ENCODE data around the gene LY6G6C. TPM values are rescaled to one million over a fixed set of nuclear protein-coding genes. Genes with fewer than 3 reads are reported as not detected.
"Not testable (repeated sequence)": the region's sequence is repeated elsewhere in the genome, so short reads cannot be mapped to it uniquely, and the experiment has no call there.

LY6G6C gene
- total RNA-seq, 1 experiment from 2014 or later = not detected

- H3K9me3 ChIP-seq = no peaks in the 10 kb centered on the region
Observed at GRCh38 chr6:31718265-31718664, 3.3 kb downstream of the LY6G6C start.

GRCh38 chr6:31717499-31718222 lies 3.9 kb downstream of the LY6G6C start:
- Histone ChIP-seq H3K27me3 (no peaks in the 10 kb centered on the region), H3K4me3 (no peak overlapping the region), H3K36me3 (no peaks in the 10 kb centered on the region), H3K9me3 (no peaks in the 10 kb centered on the region)
- no peak for DNase-seq

More at GRCh38 chr6:31718265-31718664, 3.3 kb downstream of the LY6G6C start:
- H3K36me3 ChIP-seq = no peaks in the 10 kb centered on the region
- DNase-seq = no peak
- H3K27me3 ChIP-seq = no peaks in the 10 kb centered on the region
- H3K4me3 ChIP-seq = no peak overlapping the region

- no peak within 1 kb of the TSS for H3K4me3 ChIP-seq
- no peaks in the 10 kb centered on the region for H3K27me3 ChIP-seq
- H3K9me3 ChIP-seq = no peaks in the 10 kb centered on the region
- no peaks in the 10 kb centered on the region for H3K36me3 ChIP-seq
- DNase-seq = no peak
Observed at GRCh38 chr6:31715022-31715958, 6.3 kb downstream of the LY6G6C start, which contains the start of gene LY6G6D. Gene LY6G6D (plus strand): TSS chr6:31715348. CDS start chr6:31715356, 8 bp downstream.

- Histone ChIP-seq H3K9me3 (no peaks in the 10 kb centered on the region), H3K27me3 (no peaks in the 10 kb centered on the region), H3K4me3 (no peak overlapping the region), H3K36me3 (no peaks in the 10 kb centered on the region)
- DNase-seq = no peak
Observed at GRCh38 chr6:31713991-31714684, 7.4 kb downstream of the LY6G6C start.

- Histone ChIP-seq H3K36me3 (no peaks in the 10 kb centered on the region), H3K9me3 (no peaks in the 10 kb centered on the region), H3K4me3 (no peak overlapping the region), H3K27me3 (no peaks in the 10 kb centered on the region)
- DNase-seq = no peak
Observed at GRCh38 chr6:31713465-31713864, 8.1 kb downstream of the LY6G6C start.

- H3K36me3 ChIP-seq = no peaks in the 10 kb centered on the region
- H3K9me3 ChIP-seq = no peaks in the 10 kb centered on the region
- no peaks in the 10 kb centered on the region for H3K27me3 ChIP-seq
- no peak overlapping the region for H3K4me3 ChIP-seq
- no peak for DNase-seq
Observed at GRCh38 chr6:31712296-31712695, 9.2 kb downstream of the LY6G6C start.

GRCh38 chr6:31711233-31711632 lies 10.3 kb downstream of the LY6G6C start:
- Histone ChIP-seq H3K27me3 (no peaks in the 10 kb centered on the region), H3K4me3 (no peak overlapping the region), H3K36me3 (no peaks in the 10 kb centered on the region), H3K9me3 (no peaks in the 10 kb centered on the region)
- no peak for DNase-seq

- no peaks in the 10 kb centered on the region for H3K27me3 ChIP-seq
- H3K9me3 ChIP-seq = no peaks in the 10 kb centered on the region
- H3K4me3 ChIP-seq = no peak overlapping the region
- H3K36me3 ChIP-seq = no peaks in the 10 kb centered on the region
- no peak for DNase-seq
Observed at GRCh38 chr6:31710523-31711219, 10.9 kb downstream of the LY6G6C start.

GRCh38 chr6:31709157-31709556 lies 12.4 kb downstream of the LY6G6C start:
- H3K27me3 ChIP-seq, H3K4me3 ChIP-seq, H3K9me3 ChIP-seq, H3K36me3 ChIP-seq, DNase-seq: not testable (repeated sequence)

- no peak overlapping the region for H3K4me3 ChIP-seq
- no peaks in the 10 kb centered on the region for H3K27me3 ChIP-seq
- no peaks in the 10 kb centered on the region for H3K9me3 ChIP-seq
- DNase-seq = no peak
- H3K36me3 ChIP-seq = no peaks in the 10 kb centered on the region
Observed at GRCh38 chr6:31708224-31708623, 13.3 kb downstream of the LY6G6C start.

GRCh38 chr6:31707701-31708100 lies 13.8 kb downstream of the LY6G6C start:
- Histone ChIP-seq H3K36me3 (no peaks in the 10 kb centered on the region), H3K4me3 (no peak overlapping the region), H3K27me3 (no peaks in the 10 kb centered on the region), H3K9me3 (no peaks in the 10 kb centered on the region)
- no peak for DNase-seq

- no peak for DNase-seq
- no peaks in the 10 kb centered on the region for H3K36me3 ChIP-seq
- no peaks in the 10 kb centered on the region for H3K9me3 ChIP-seq
- H3K4me3 ChIP-seq = no peak within 1 kb of the TSS
- H3K27me3 ChIP-seq = no peaks in the 10 kb centered on the region
Observed at GRCh38 chr6:31706599-31706998, 14.9 kb downstream of the LY6G6C start, which contains the start of gene LY6G6F. Gene LY6G6F (plus strand): TSS chr6:31706866. CDS start chr6:31706907, 41 bp downstream.

- Histone ChIP-seq H3K4me3 (no peak overlapping the region), H3K36me3 (no peaks in the 10 kb centered on the region), H3K9me3 (no peaks in the 10 kb centered on the region), H3K27me3 (no peaks in the 10 kb centered on the region)
- no peak for DNase-seq
Observed at GRCh38 chr6:31705931-31706330, 15.6 kb downstream of the LY6G6C start.

GRCh38 chr6:31702819-31703716 lies 18.5 kb downstream of the LY6G6C start, which contains the start of gene ABHD16A:
Gene ABHD16A (minus strand): TSS chr6:31703324. CDS start chr6:31703281, 43 bp downstream.
- peak; percentile 96 for DNase-seq
- H3K36me3 ChIP-seq = no peaks in the 10 kb centered on the region
- peak within 1 kb of the TSS; percentile 91 for H3K4me3 ChIP-seq
- no peaks in the 10 kb centered on the region for H3K27me3 ChIP-seq
- H3K9me3 ChIP-seq = no peaks in the 10 kb centered on the region

- H3K4me3 ChIP-seq = peak overlapping the region; percentile 91
- no peaks in the 10 kb centered on the region for H3K9me3 ChIP-seq
- no peaks in the 10 kb centered on the region for H3K36me3 ChIP-seq
- no peaks in the 10 kb centered on the region for H3K27me3 ChIP-seq
- DNase-seq = peak; percentile 4
Observed at GRCh38 chr6:31702405-31702818, 19.1 kb downstream of the LY6G6C start.
